Measurements from ENCODE around the gene RAB22A. TPM values are rescaled to one million over a fixed set of nuclear protein-coding genes. Genes with fewer than 3 reads are reported as not detected.
"Not testable (repeated sequence)": the region's sequence is repeated elsewhere in the genome, so short reads cannot be mapped to it uniquely, and the experiment has no call there.

Gene RAB22A
- total RNA-seq, 1 donor from 2014 or later, result 15.5 TPM

GRCh38 chr20:58406422-58407001 is 97.0 kb downstream of the RAB22A start:
- no peak for DNase-seq (ENCODE audit: low read depth, low spot score)
- Mint-ChIP-seq H3K9me3 (no peaks in the 10 kb centered on the region), H3K36me3 (ENCODE audit: low read depth) (no peaks in the 10 kb centered on the region), H3K4me1 (peaks cover 39% of the 10 kb centered on the region), H3K27me3 (ENCODE audit: low read depth) (no peaks in the 10 kb centered on the region), H3K4me3 (no peak overlapping the region), H3K27ac (ENCODE audit: unreplicated experiment) (no peak overlapping the region)
- TF ChIP-seq CTCF (conservative IDR thresholded peaks at IDR 0.05), result no peak

GRCh38 chr20:58407201-58407873 is 97.8 kb downstream of the RAB22A start:
- DNase-seq (ENCODE audit: low read depth, low spot score), result no peak
- Mint-ChIP-seq H3K27ac (ENCODE audit: unreplicated experiment) (no peak overlapping the region), H3K36me3 (ENCODE audit: low read depth) (peaks cover 4% of the 10 kb centered on the region), H3K4me1 (peaks cover 39% of the 10 kb centered on the region), H3K4me3 (no peak overlapping the region), H3K27me3 (ENCODE audit: low read depth) (no peaks in the 10 kb centered on the region), H3K9me3 (no peaks in the 10 kb centered on the region)
- no peak for TF ChIP-seq CTCF (conservative IDR thresholded peaks at IDR 0.05)

GRCh38 chr20:58407966-58408557 is 98.5 kb downstream of the RAB22A start:
- Mint-ChIP-seq H3K27ac (ENCODE audit: unreplicated experiment) (no peak overlapping the region), H3K4me1 (peaks cover 39% of the 10 kb centered on the region), H3K4me3 (peak overlapping the region; percentile 21), H3K9me3 (no peaks in the 10 kb centered on the region), H3K27me3 (ENCODE audit: low read depth) (no peaks in the 10 kb centered on the region), H3K36me3 (ENCODE audit: low read depth) (peaks cover 4% of the 10 kb centered on the region)
- DNase-seq (ENCODE audit: low read depth, low spot score), result no peak
- no peak for TF ChIP-seq CTCF (conservative IDR thresholded peaks at IDR 0.05)

- H3K4me1 Mint-ChIP-seq, result peaks cover 39% of the 10 kb centered on the region
- H3K4me3 Mint-ChIP-seq, result peak overlapping the region; percentile 5
- no peaks in the 10 kb centered on the region for H3K9me3 Mint-ChIP-seq
- H3K27ac Mint-ChIP-seq (ENCODE audit: unreplicated experiment), result peak overlapping the region; percentile 30
- DNase-seq (ENCODE audit: low read depth, low spot score), result no peak
- TF ChIP-seq CTCF (conservative IDR thresholded peaks at IDR 0.05), result no peak
- H3K36me3 Mint-ChIP-seq (ENCODE audit: low read depth), result peaks cover 4% of the 10 kb centered on the region
- no peaks in the 10 kb centered on the region for H3K27me3 Mint-ChIP-seq (ENCODE audit: low read depth)
Measured at GRCh38 chr20:58408603-58409246, 99.2 kb downstream of the RAB22A start.

GRCh38 chr20:58414216-58414615 is 104.7 kb downstream of the RAB22A start:
- H3K36me3 Mint-ChIP-seq (ENCODE audit: low read depth), result peaks cover 15% of the 10 kb centered on the region
- not testable (repeated sequence) for H3K27ac Mint-ChIP-seq (ENCODE audit: unreplicated experiment); H3K9me3 Mint-ChIP-seq; H3K27me3 Mint-ChIP-seq (ENCODE audit: low read depth); H3K4me3 Mint-ChIP-seq; DNase-seq (ENCODE audit: low read depth, low spot score)
- H3K4me1 Mint-ChIP-seq, result peaks cover 25% of the 10 kb centered on the region

GRCh38 chr20:58414786-58415185 is 105.3 kb downstream of the RAB22A start:
- H3K36me3 Mint-ChIP-seq (ENCODE audit: low read depth), result peaks cover 20% of the 10 kb centered on the region
- H3K4me3 Mint-ChIP-seq; H3K9me3 Mint-ChIP-seq; H3K27me3 Mint-ChIP-seq (ENCODE audit: low read depth); H3K27ac Mint-ChIP-seq (ENCODE audit: unreplicated experiment); DNase-seq (ENCODE audit: low read depth, low spot score): not testable (repeated sequence)
- peaks cover 20% of the 10 kb centered on the region for H3K4me1 Mint-ChIP-seq
